ENCODE data around the gene KNSTRN. TPM values are rescaled to one million over a fixed set of nuclear protein-coding genes. Genes with fewer than 3 reads are reported as not detected.

Gene KNSTRN
- total RNA-seq, 1 donor from 2014 or later, result 74.7 TPM

DNA sequence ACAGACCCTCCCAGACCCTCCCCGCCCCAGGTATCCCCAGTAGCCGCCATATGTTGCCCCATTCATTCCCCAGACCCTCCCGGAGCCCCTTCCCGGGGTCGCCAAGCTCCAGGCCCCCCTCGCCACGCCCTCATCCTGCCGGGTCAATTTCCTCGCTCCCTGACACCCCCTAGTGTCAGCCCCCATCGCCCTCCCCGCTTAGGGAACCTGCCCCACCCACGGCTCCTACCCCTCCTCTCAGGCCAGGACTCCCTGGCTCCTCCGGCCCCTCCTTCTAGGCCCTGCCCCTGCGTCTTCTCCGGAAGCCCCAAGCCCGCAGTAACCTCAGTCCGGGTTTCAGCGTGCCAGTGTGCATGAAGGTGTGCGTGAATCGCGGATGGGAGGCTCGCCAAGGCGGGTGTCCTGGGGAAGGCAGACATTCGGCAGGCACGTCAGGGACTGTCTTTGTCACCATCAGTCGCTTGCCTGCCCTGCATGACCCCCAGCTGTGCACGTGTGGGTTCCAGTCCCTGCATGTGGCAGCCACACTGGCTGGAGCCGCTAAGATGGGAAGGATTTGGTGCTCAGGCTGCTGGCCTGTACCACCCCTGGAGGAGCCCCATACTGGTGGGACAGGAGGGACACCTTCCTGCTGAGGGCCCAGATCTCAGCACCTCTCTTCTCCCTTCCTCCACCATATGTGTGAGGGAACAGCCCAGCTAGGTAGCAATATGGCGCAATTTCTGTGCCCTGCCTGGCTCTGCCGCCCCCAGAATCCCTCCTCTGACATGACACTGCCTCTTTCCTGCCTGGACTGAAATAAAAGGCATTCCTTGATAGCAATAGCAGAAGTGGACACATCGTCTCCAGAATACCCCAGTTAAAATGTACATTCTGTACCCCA lies 23.8 kb upstream of the KNSTRN start:
- no peaks in the 10 kb centered on the region for H3K9me3 Mint-ChIP-seq
- H3K4me1 Mint-ChIP-seq, result peaks cover 25% of the 10 kb centered on the region
- H3K36me3 Mint-ChIP-seq (ENCODE audit: low read depth), result no peaks in the 10 kb centered on the region
- peak; percentile 24 for DNase-seq (ENCODE audit: low read depth, low spot score)
- H3K27ac Mint-ChIP-seq (ENCODE audit: unreplicated experiment), result no peak overlapping the region
- H3K27me3 Mint-ChIP-seq (ENCODE audit: low read depth), result peaks cover 26% of the 10 kb centered on the region
- H3K4me3 Mint-ChIP-seq, result peak overlapping the region; percentile 84
- TF ChIP-seq, protein P1, sequence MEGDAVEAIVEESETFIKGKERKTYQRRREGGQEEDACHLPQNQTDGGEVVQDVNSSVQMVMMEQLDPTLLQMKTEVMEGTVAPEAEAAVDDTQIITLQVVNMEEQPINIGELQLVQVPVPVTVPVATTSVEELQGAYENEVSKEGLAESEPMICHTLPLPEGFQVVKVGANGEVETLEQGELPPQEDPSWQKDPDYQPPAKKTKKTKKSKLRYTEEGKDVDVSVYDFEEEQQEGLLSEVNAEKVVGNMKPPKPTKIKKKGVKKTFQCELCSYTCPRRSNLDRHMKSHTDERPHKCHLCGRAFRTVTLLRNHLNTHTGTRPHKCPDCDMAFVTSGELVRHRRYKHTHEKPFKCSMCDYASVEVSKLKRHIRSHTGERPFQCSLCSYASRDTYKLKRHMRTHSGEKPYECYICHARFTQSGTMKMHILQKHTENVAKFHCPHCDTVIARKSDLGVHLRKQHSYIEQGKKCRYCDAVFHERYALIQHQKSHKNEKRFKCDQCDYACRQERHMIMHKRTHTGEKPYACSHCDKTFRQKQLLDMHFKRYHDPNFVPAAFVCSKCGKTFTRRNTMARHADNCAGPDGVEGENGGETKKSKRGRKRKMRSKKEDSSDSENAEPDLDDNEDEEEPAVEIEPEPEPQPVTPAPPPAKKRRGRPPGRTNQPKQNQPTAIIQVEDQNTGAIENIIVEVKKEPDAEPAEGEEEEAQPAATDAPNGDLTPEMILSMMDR (conservative IDR thresholded peaks at IDR 0.05), result no peak

DNA sequence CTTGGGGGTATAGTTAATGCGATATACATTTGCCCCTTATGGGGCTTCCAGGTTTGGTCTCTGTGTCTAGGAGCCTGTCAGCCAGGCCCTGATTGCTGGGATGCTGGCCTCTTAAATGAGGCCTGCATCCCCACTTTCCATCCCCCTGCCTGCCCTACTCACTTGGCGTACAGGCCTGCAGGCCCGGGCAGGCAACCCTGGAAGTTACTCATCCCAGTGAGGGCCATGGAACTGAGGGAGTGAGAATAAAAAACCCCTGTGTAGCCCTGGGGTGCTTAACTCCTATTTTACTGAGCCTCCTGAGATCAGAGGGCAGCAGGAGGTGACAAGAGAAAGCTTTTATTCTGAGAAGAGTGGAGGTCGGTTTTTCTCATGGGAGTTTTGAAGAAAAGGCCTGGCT lies 22.5 kb upstream of the KNSTRN start:
- H3K9me3 Mint-ChIP-seq, result no peaks in the 10 kb centered on the region
- peaks cover 26% of the 10 kb centered on the region for H3K27me3 Mint-ChIP-seq (ENCODE audit: low read depth)
- peaks cover 15% of the 10 kb centered on the region for H3K4me1 Mint-ChIP-seq
- no peak for DNase-seq (ENCODE audit: low read depth, low spot score)
- H3K4me3 Mint-ChIP-seq, result peak overlapping the region; percentile 84
- TF ChIP-seq, protein P1 (conservative IDR thresholded peaks at IDR 0.05), result no peak
- H3K27ac Mint-ChIP-seq (ENCODE audit: unreplicated experiment), result no peak overlapping the region
- H3K36me3 Mint-ChIP-seq (ENCODE audit: low read depth), result no peaks in the 10 kb centered on the region

DNA sequence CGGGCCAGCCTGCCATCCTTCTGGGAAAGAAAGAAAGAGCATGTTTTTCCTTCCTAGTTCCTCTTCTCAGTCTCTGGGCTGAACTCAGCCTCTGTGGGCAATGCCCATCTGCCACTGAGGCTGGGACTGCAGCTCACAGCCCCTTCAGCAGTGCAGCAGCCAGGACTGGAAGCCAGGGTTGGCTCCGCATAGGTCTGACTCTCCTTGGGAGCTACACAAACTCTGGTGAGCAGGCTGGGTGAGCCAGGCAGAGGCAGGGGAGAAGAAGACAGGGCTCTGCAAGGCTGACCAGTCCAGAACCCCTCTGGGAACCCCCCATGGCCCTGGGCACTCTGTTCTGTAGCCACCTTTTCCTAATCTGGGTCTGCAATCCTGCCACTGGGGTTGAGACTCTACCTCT lies 20.9 kb upstream of the KNSTRN start:
- Mint-ChIP-seq H3K27ac (ENCODE audit: unreplicated experiment) (no peak overlapping the region), H3K9me3 (no peaks in the 10 kb centered on the region), H3K36me3 (ENCODE audit: low read depth) (no peaks in the 10 kb centered on the region), H3K27me3 (ENCODE audit: low read depth) (peaks cover 31% of the 10 kb centered on the region), H3K4me3 (no peak overlapping the region), H3K4me1 (peaks cover 9% of the 10 kb centered on the region)
- no peak for DNase-seq (ENCODE audit: low read depth, low spot score)
- TF ChIP-seq, protein P1 (conservative IDR thresholded peaks at IDR 0.05), result no peak

DNA sequence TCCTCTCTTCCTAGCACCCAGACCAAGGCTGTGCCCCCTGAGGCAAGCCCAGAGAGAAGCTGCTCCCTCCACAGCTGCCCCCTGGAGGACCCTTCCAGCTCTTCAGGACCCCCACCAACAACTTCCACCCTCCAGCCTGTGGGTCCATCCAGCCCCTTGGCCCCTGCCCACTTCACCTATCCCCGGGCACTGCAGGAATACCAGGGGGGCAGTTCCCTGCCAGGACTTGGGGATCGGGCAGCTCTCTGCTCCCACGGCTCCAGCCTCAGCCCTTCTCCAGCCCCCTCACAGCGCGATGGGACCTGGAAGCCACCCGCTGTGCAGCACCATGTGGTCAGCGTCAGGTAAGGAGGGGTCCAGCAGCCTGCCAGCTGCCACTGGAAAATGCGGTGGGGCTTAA lies 18.9 kb upstream of the KNSTRN start:
- Mint-ChIP-seq H3K27ac (ENCODE audit: unreplicated experiment) (no peak overlapping the region), H3K4me1 (no peaks in the 10 kb centered on the region), H3K27me3 (ENCODE audit: low read depth) (peaks cover 38% of the 10 kb centered on the region), H3K4me3 (no peak overlapping the region), H3K36me3 (ENCODE audit: low read depth) (no peaks in the 10 kb centered on the region), H3K9me3 (no peaks in the 10 kb centered on the region)
- TF ChIP-seq, protein P1 (conservative IDR thresholded peaks at IDR 0.05), result no peak
- no peak for DNase-seq (ENCODE audit: low read depth, low spot score)

DNA sequence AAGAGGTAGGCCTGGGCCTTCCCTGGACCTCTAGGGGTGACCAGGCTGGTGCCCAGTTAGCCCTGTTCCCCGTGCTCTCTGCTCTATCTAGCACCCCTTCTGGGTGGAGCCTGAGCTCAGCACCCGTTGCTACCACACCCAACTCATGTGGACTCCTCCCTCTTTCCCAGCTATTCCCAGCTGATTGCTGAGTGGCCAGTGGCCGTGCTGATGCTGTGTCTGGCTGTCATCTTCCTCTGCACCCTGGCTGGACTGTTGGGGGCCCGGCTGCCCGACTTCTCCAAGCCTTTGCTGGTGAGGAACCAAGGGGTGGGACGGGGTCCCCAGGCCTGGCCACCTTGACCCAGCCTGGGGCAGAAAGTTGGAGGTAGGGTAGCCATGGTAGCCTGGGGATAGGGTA lies 18.3 kb upstream of the KNSTRN start:
- Mint-ChIP-seq H3K4me1 (peaks cover 3% of the 10 kb centered on the region), H3K4me3 (no peak overlapping the region), H3K27me3 (ENCODE audit: low read depth) (peaks cover 36% of the 10 kb centered on the region), H3K36me3 (ENCODE audit: low read depth) (no peaks in the 10 kb centered on the region), H3K27ac (ENCODE audit: unreplicated experiment) (no peak overlapping the region), H3K9me3 (no peaks in the 10 kb centered on the region)
- TF ChIP-seq, protein P1 (conservative IDR thresholded peaks at IDR 0.05), result no peak
- no peak for DNase-seq (ENCODE audit: low read depth, low spot score)

Data from neural crest cell (in vitro differentiated cells).